CD4-positive, alpha-beta T cell treated with Interleukin-21 for 1 hour (primary cell): ENCODE data around the gene PANK4.
A peak's percentile ranks its signal among the peaks of the same experiment; 100 is the strongest.

Source experiments
- DNase-seq: peaks from one replicate; pipeline ENCODE4 v3.0.0-alpha.2; 2020

PANK4 gene

GRCh38 chr1:2508751-2509150, 17.6 kb downstream of the PANK4 start:
- no peak for DNase-seq

DNA sequence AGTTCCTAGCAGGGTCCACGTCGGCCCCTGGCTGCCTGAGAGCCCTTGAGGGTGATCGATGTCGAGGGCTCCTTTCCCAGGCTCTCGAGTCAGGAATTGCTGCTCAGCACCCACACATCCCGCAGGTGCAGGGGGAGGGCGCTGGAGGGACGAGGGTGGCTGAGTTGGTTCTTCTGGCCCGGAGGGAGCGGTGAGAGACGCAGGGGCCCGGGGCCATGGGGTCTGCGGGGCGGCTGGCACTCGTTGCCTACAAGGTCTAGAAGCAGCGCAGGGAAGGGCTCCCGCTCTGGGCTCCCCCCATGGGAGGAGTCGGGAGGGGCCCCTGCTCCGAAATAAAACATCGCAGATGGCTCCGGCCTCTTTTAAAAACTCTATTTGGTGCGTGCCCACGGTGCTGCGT, 18.2 kb downstream of the PANK4 start:
- DNase-seq = no peak

DNA sequence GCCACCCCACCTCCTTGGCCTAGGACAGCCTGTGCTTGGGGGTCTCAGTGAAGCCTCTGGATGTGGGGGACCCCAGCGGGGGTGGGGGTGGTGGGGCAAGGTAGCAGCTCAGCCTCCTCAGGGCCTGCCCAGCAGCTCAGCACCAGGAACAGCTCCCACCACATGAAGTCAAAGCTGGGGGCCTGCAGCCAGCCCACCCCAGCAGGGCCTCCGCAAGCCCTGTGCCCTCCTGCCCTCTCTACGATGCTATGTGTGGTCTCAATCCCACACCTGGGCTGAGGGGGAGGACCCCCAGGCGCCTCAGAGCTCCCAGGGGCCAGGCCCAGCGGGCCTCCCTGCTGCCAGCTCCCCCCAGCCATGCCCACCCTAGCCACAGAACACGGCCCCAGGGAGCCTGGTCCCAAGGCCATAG, 18.6 kb downstream of the PANK4 start:
- DNase-seq = no peak

DNA sequence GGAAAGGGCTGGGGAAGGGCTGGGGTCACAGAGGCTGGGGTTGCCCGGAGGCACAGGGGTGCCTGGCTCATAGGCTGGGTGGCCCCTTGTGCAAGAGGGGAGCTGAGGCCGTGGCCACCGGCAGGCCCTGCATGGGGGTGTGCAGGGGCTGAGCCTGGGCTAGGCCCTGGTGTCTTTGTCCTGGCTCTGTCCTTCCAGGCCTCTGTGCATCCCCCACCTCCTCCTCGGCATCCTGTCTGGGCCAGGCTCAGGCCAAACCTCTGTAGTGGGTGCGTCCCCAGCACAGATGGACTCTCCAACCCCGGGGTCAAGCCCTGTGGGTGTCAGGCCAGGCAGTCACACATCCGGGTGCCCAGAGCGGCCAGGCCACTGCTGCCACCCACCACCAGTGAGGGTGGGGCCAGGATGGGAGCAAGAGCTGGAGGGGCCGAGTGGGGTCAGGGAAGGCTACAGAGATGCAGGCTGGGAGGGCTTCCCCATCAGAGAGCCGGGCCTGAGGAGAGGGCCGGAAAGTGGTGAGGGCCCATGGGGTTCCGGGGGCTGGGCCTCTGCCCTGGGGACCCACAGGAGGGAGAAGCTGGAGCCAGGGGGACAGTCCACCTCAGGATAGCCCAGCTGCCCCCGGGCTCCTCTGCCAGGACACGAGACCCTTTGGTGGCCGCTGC, 19.4 kb downstream of the PANK4 start:
- no peak for DNase-seq

DNA sequence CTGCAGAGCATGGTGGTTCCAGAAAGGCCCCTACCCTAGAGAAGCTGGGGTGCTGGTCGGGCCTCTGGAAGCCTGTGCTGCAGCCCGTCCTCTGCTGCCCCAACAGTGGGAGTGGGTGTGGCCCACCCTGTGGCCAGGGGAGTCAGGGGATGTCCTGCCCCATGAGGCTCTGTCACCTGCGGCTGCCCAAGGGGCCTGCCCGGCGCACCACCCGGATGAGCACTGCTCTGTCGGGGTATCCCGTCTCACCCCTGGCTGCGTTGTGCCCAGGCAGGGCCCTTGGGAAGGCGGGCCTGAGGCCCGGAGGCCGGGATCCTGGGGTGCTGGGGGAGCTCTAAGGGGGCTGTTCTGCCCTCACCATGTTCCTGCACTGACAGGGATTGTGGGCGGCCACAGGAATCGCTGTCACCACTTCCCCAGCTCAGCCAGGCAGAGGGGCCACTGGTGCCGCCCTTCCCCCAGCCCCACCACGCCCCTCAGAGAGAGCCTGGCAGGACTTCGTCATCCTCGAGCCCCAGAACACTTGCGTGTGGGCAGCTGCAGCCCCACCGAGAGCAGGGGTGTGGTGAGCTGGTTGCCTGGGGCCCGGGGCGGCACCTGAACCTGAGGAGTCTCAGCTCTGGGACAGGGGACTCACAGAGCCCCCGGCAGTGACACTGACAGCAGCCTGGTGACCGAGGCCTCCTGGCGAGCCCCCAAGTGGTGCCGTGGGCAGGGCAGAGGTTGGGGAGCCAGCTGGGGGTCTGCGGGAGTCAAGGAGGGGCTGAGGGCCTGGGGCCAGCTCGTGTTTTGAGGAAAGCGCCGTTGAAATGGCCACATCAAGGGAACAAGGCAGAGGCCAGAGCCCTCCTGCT, 20.2 kb downstream of the PANK4 start:
- DNase-seq = no peak

- no peak for DNase-seq
Observed at GRCh38 chr1:2505461-2505994, 20.9 kb downstream of the PANK4 start.

DNA sequence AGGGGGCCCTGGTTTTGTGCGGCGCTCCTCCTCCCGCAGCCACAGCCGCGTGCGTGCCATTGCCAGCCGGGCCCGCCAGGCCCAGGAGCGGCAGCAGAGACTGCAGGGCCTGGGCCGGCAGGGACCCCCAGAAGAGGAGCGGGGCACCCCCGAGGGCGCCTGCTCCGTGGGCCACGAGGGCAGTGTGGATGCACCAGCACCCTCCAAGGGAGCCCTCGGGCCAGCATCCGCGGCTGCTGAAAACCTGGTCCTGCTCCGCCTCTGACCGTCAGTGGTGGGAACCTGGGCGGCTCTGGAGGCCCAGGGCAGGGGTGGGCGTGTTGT, 21.5 kb downstream of the PANK4 start:
- no peak for DNase-seq

GRCh38 chr1:2504225-2504948, 22.0 kb downstream of the PANK4 start:
- no peak for DNase-seq

DNA sequence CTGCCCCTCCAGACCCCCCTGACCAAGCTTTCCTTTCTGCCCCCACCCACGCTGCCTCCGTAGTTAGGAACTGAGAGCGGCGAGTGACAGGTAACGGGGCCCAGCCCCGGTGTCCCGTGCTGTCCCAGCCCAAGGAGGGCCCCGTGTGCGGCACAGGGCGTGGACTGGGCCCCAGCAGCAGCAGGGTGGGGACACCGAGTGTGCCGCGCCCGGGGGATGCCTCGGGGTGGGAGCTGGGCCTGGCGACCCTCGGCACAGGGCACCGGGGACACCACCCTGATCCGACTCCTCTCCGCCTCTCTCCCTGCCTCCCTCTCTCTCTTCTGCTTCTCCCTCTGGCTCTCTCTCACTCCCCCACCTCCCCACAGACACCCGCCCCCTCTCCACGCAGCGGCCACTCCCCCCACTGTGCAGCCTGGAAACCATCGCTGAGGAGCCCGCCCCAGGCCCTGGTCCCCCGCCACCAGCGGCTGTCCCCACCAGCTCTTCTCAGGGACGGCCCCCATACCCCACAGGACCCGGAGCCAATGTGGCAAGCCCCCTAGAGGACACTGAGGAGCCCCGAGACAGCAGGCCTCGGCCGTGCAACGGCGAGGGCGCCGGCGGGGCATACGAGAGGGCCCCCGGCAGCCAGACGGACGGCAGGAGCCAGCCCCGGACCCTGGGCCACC, 22.7 kb downstream of the PANK4 start:
- DNase-seq = no peak

GRCh38 chr1:2502661-2503553, 23.5 kb downstream of the PANK4 start:
- DNase-seq = no peak

GRCh38 chr1:2502210-2502609, 24.2 kb downstream of the PANK4 start:
- DNase-seq = no peak

- no peak for DNase-seq
Observed at GRCh38 chr1:2501820-2502119, 24.6 kb downstream of the PANK4 start.

DNA sequence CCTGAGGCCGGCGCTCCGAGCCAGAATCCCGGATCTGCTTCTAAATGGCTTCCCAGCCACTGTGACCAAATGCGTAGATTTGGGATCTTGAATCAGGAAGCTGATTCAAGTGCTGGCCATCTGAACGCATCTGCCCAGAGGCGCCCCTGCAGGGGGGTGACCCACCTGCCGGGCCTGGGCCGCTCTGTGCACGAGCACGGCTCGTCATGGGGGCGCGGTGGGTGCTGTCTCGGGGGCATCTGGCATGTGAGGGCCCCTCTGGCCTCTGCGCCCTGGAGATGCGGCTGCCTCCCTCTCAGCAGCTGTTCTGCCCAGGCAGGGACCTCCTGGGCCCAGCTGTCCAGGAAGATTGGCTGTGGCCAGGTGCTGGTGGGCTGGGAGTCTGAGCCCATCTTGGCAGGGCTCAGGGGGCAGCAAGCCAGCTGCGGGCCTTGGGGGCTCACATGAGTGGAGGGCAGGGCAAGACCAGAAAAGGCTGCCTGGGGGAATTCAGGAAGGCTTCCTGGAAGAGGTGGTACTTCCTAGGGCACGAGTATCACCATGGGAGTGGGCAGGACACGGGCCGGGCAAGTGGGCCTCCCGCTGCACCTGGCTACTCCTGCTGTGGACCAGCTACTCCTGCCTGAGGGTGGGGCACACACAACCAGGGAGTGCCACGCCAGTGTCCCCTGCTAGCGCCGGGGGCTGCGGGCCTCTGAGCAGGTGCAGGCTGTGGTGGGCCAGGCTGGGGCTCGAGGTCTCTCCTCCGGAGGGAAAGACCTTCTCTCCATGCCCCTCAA, 25.2 kb downstream of the PANK4 start:
- no peak for DNase-seq

DNA sequence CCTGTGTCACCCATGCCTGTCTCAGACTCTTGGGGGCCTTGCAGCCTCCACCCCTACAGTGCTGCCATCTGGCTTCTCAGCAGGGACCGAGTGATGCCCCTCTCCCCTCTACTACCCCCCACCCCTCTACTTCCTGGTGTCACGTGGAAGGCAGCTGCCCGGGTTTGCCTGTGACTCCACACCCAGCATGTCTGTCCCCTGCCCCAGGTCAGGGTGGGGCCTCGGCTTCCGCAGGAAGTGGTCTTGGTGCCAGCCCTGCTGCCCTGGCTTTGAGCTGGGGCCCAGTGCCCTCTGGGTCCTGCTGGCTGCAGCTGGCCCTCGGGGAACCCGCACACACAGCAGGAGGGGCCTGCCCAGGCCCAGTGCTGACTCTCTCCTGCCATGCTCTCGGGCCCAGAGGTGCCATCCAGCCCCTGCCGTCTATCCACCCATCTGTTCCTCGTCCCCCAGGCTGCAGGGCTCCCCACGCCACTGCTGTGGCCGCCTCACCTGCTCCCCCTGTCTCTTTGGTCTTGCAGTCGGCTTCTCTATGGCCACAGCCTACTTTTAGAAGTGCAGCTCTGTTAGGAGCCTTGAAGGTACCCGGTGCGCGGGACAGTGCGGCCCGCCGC, 26.3 kb downstream of the PANK4 start:
- peak; percentile 40 for DNase-seq

- no peak for DNase-seq
Observed at GRCh38 chr1:2499260-2499659, 27.1 kb downstream of the PANK4 start.

DNA sequence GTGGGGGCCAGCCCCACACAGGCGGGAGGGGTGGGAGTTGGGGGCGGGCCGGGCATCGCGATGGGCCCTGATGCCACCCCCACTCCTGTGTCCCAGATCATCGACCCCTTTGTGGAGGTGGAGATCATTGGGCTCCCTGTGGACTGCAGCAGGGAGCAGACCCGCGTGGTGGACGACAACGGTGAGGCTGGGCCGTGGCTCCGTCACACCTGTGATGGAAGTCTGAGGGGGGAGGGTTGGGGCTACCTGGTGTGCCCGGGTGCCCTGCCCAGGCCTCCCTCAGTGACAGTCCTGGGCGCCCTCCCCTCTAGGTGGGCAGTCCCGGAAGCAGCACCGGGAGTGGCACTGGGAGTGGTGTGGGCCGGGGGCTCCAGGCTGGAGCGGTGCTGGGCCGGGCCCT, 27.7 kb downstream of the PANK4 start:
- no peak for DNase-seq

- no peak for DNase-seq
Observed at GRCh38 chr1:2497891-2498290, 28.5 kb downstream of the PANK4 start.

- no peak for DNase-seq
Observed at GRCh38 chr1:2496746-2497145, 29.6 kb downstream of the PANK4 start.

GRCh38 chr1:2496087-2496622, 30.2 kb downstream of the PANK4 start:
- DNase-seq = peak; percentile 54

DNA sequence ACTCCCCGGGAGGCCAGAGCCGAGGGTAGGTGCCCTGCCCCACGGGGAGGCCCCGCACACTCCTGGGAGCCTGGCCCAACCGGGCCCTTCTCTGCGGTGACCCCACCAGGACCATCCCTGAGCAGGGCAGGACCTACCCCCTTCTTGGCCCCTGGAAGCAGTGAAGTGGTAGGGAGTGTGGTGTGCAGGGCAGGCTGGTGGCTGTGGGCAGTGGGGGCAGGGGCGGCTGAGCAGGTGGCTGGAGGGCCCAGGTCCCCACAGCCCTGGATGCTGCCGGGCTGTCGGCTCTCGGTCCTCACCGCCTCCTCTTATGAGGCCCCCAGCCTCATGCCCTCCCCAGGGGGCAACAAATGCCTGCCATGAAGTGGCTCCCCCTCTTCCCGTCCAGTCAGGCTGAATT, 30.9 kb downstream of the PANK4 start:
- no peak for DNase-seq

DNA sequence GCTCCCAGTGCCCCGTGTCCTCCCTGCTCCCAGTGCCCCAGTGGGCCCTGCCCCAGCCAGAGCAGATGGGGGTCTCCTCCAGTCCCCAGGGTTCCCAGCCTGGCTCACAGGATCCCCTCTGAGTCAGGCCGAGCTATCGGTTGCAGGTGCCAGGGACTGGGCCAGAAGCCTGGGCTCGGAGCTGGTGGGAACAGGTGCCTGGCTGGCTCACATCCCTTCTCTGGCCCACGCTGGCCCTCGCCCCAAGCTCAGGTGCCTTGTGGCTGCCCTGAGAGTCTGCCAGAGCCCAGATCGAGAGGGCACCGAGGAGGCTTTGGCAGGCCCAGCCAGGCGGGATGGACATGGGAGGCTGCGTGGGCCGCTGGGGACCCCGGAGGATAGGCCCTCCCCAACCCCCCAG, 31.4 kb downstream of the PANK4 start:
- no peak for DNase-seq
